ENCODE data around the gene FUBP3. TPM values are rescaled to one million over a fixed set of nuclear protein-coding genes. Genes with fewer than 3 reads are reported as not detected.

FUBP3 gene
- total RNA-seq, 1 donor from 2014 or later: 53.8 TPM

- no peak for ATAC-seq
- intact Hi-C loops (cut with DNase I): no loop called here
- DNase-seq (ENCODE audit: low spot score): no peak
Measured at GRCh38 chr9:130598188-130598587, 18.8 kb downstream of the FUBP3 start.

GRCh38 chr9:130599625-130600024 is 20.2 kb downstream of the FUBP3 start:
- intact Hi-C loops (cut with DNase I): no loop called here
- no peak for ATAC-seq
- no peak for DNase-seq (ENCODE audit: low spot score)

DNA sequence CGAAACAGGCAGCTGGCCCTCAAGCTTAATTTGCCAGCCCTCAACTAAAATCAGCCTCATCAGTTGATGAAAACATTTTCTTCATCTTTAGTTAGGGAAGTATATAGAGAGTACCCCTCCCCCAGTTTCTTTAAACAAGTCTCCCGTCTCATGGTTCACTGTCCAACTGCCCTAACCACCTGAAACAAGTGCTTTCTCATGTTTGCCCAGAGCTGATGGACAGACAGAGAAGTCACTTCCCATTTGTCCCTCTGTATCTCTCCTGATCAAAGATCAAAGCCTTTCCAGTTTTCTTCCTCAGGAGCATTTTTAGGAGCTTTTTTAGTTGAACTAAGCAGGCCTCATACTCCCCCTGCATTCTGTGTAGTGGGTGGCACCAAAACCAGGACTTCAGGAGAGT is 21.7 kb downstream of the FUBP3 start:
- DNase-seq (ENCODE audit: low spot score): no peak
- intact Hi-C loops (cut with DNase I): no loop called here
- ATAC-seq: no peak

GRCh38 chr9:130604295-130604694 is 24.9 kb downstream of the FUBP3 start:
- intact Hi-C loops (cut with DNase I): no loop called here
- ATAC-seq (no peak), DNase-seq (ENCODE audit: low spot score) (no peak)

- intact Hi-C loops (cut with DNase I): no loop called here
- no peak for DNase-seq (ENCODE audit: low spot score)
- no peak for ATAC-seq
Measured at GRCh38 chr9:130606887-130607600, 27.7 kb downstream of the FUBP3 start.

- DNase-seq (ENCODE audit: low spot score): no peak
- ATAC-seq: peak; percentile 70
- intact Hi-C loops (cut with DNase I): no loop called here
Measured at GRCh38 chr9:130607640-130608420, 28.5 kb downstream of the FUBP3 start.

GRCh38 chr9:130608554-130609134 is 29.3 kb downstream of the FUBP3 start:
- intact Hi-C loops (cut with DNase I): no loop called here
- no peak for ATAC-seq
- DNase-seq (ENCODE audit: low spot score): no peak

DNA sequence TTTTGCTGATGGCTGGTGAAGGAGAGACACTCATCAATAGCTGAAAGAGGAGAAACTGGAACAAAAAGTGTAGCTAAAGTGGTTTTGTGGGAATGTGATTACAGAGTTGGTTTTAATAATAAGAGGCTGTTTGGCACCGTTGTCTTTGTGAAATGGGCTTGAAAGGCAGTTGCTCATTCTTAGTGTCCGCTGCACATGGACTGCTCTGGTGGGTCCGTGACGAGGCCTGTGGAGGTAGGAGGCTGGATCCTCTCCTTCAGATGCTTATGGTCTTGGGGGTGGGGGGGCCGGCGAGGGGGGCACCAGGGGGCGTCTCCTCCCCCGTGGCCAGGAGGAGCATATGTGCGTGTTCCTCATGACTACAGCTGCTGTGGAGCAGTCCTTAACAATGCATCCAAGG is 29.8 kb downstream of the FUBP3 start:
- DNase-seq (ENCODE audit: low spot score) (no peak), ATAC-seq (no peak)
- intact Hi-C loops (cut with DNase I): no loop called here

DNA sequence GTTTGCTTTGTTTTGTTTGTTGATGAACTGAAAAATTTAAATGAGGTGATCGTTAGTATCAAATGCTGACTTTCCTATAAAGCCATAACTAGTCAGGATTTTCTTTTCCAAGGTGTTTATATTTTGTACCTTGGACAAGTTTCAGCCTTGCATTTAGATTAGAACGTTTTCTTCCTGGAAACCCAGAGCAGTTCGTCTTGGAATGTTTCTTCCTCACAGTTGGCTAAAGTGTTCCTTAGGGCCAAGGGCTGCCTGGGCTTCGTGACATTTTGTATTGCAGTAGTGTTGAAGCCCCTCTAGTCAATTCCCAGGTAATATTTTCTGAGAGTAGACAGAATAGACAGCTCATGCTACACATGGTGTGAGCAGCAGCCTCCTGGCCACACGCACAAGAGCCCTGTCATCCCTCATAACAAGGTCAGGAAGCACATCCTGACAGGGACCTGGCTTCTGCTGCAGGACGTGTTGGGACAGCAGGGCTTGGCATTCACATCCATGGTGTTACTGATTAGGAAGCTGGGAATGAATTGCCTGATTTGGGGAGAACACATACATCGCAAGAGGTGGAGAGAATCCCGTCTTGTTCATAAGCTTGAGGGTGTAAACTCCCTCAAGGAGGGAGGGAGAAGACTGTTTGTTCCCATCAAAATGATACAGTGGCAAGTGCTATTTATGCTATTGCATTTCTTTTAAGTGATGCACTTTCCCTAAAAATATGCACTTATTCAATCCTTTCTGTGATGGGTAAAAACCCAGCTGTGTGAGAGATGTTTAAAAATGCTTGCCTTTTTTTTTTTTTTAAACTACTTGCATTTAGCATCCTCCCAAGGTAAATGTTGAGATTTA is 31.7 kb downstream of the FUBP3 start:
- DNase-seq (ENCODE audit: low spot score): no peak
- intact Hi-C loops (cut with DNase I): no loop called here
- ATAC-seq: no peak

- intact Hi-C loops (cut with DNase I): no loop called here
- ATAC-seq: no peak
- no peak for DNase-seq (ENCODE audit: low spot score)
Measured at GRCh38 chr9:130616451-130616850, 37.1 kb downstream of the FUBP3 start.

- no peak for ATAC-seq
- peak; percentile 25 for DNase-seq (ENCODE audit: low spot score)
- intact Hi-C loops (cut with DNase I): no loop called here
Measured at GRCh38 chr9:130623466-130623865, 44.1 kb downstream of the FUBP3 start.

DNA sequence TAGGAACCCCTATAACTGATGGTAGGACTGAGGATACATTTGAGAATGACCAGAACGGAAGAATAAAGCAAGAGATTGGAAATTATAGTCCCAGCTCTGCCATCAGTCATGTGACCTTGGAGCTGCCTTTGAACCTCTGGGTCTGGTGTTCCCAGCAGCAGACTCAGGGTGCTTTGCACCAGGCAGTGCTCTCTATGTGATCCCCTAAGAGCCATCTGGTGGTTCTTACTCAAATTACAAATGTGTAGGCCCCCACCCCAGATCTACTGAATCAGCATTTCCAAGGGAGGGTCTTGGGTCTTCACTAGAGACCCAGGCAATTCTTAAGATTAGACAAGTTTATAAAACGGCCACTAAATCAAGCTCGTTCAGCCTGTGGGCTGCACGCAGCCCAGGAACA is 44.8 kb downstream of the FUBP3 start:
- intact Hi-C loops (cut with DNase I): no loop called here
- no peak for ATAC-seq
- peak; percentile 8 for DNase-seq (ENCODE audit: low spot score)

- intact Hi-C loops (cut with DNase I): no loop called here
- DNase-seq (ENCODE audit: low spot score) (peak; percentile 54), ATAC-seq (no peak)
Measured at GRCh38 chr9:130626249-130626996, 47.0 kb downstream of the FUBP3 start.

GRCh38 chr9:130627051-130627450 is 47.7 kb downstream of the FUBP3 start:
- ATAC-seq (no peak), DNase-seq (ENCODE audit: low spot score) (peak; percentile 35)
- intact Hi-C loops (cut with DNase I): loop anchor here (1.0 kb wide), 1 partner anchor 41 kb away; no protein-coding TSS in a partner anchor

GRCh38 chr9:130627896-130628792 is 48.8 kb downstream of the FUBP3 start:
- ATAC-seq: no peak
- peak; percentile 28 for DNase-seq (ENCODE audit: low spot score)
- intact Hi-C loops (cut with DNase I): loop anchor here (1.0 kb wide), 1 partner anchor 40 kb away; no protein-coding TSS in a partner anchor

DNA sequence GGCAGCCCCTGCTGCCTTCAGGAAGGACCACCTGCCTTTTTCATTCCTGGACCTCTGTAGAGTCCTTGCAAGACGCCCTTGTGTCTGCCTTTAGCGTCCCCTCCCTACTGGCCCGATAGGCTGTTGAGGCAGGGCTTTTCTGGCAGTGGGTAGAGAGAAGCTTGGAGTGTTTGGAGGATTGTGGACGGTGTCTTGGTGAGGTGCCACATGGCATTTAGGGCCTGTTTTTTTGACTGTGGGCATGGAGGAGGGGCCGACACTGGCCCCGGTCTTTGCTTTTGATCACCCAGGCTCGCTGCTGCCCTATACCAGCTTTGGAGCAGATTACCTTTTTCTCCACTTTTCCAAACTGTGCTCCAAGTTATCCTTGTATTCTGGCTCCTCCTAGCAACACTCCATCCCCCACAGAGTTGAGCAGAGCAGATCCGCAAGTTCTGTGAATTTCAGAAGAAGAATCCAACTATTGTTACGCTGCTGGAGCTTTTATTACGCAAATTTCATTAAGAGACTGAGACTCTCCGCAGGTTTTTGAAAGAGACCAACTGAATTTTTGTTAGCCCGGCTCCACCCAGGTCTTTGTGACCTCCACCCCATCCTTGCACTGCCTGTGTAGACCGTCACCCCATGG is 50.2 kb downstream of the FUBP3 start:
- DNase-seq (ENCODE audit: low spot score) (peak; percentile 26), ATAC-seq (no peak)
- intact Hi-C loops (cut with DNase I): no loop called here

DNA sequence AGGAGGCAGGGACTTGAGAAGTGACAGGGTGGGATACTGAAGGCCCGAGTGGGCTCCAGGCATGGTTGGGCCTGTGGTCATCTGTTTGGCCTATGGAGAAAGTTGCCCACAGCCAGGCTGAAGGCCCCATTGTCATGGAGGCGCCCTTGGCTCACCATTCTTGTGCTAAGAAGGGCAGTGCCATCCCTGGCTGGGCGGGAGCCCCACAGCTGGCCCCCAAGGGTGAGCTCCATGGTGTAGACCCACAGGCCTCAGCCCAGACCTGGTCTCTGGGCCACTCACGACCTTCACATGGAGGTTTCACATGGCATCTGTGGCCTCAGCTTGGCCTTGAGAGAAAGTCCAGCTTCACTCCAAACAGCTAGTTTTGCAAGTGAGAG is 50.7 kb downstream of the FUBP3 start:
- peak; percentile 49 for DNase-seq (ENCODE audit: low spot score)
- ATAC-seq: no peak
- intact Hi-C loops (cut with DNase I): no loop called here

Data from sciatic nerve (tissue), 2 donors.